HUES48 (cell line): ENCODE results near the gene CPAMD8.

ENCODE experiments used
- H3K27ac ChIP-seq: one replicate; pipeline ENCODE4 v1.7.0; 2013; ENCODE audit warnings: low read depth, low read length, inconsistent platforms
- H3K27me3 ChIP-seq: 2 replicates; pipeline ENCODE4 v1.6.1; 2013; ENCODE audit warnings: mild to moderate bottlenecking, low read length; ENCODE audit not compliant: control insufficient read depth, insufficient read depth
- H3K36me3 ChIP-seq: 2 replicates; pipeline ENCODE4 v1.6.1; 2013; ENCODE audit warnings: low read length; ENCODE audit not compliant: control insufficient read depth, insufficient read depth
- H3K4me1 ChIP-seq: 2 replicates; pipeline ENCODE4 v1.6.1; 2013; ENCODE audit warnings: mild to moderate bottlenecking, low read length; ENCODE audit not compliant: control insufficient read depth, insufficient read depth
- H3K4me3 ChIP-seq: 2 replicates; pipeline ENCODE4 v1.5.1; 2013; ENCODE audit warnings: mild to moderate bottlenecking, low read depth, low read length
- H3K9ac ChIP-seq: 2 replicates; pipeline ENCODE4 v1.6.1; 2013; ENCODE audit warnings: mild to moderate bottlenecking, low read depth, low read length, moderate library complexity
- H3K9me3 ChIP-seq: 2 replicates; pipeline ENCODE4 v1.6.1; 2013; ENCODE audit warnings: low read length; ENCODE audit not compliant: control insufficient read depth, insufficient read depth

The CPAMD8 gene

DNA sequence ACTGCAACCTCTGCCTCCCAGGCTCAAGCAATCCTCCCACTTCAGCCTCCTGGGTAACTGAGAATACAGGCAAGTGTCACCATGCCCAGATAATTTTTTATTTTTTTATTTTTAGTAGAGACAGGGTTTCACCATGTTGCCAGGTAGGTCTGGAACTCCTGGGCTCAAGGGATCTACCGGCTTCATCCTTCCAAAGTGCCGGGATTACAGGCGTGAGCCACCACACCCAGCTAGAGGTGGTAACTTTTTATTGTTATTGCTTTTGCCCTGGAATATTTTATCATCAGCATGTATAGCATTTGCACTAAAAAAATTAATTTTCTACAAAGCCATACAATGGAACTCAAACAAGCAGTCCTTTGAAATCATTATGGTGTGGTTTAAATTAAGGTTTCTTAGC lies 34.6 kb upstream of the CPAMD8 start:
- Histone ChIP-seq H3K36me3 (peaks cover 64% of the 10 kb centered on the region), H3K27ac (no peak overlapping the region), H3K4me1 (no peaks in the 10 kb centered on the region), H3K9me3 (peaks cover 16% of the 10 kb centered on the region), H3K4me3 (no peak overlapping the region), H3K9ac (no peak overlapping the region), H3K27me3 (no peaks in the 10 kb centered on the region)

DNA sequence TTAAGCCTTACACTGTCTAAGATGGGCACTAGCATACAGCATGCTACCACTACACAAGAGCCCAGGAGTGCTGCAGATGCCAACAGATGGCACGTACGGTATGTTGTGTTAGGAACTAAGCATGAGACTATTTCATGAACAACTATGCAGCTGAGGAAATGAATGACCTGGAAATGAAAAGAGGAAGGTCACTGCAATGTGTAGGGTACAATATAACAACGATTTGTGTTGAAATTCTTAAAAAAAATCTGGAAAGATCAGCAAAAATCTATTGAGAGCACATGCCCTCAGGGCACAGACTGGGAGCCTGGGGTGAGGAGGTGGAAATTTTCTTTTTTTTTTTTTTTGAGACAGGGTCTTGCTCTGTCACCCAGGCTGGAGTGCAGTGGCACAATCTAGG lies 34.2 kb upstream of the CPAMD8 start:
- Histone ChIP-seq H3K27ac (no peak overlapping the region), H3K36me3 (peaks cover 65% of the 10 kb centered on the region), H3K4me1 (no peaks in the 10 kb centered on the region)

GRCh38 chr19:17058236-17058635 lies 31.6 kb upstream of the CPAMD8 start:
- no peaks in the 10 kb centered on the region for H3K4me1 ChIP-seq
- H3K27me3 ChIP-seq: no peaks in the 10 kb centered on the region
- no peak overlapping the region for H3K27ac ChIP-seq
- no peak overlapping the region for H3K9ac ChIP-seq
- peaks cover 76% of the 10 kb centered on the region for H3K36me3 ChIP-seq
- H3K9me3 ChIP-seq: peaks cover 16% of the 10 kb centered on the region
- no peak overlapping the region for H3K4me3 ChIP-seq

More for the DNA sequence above, 34.2 kb upstream of the CPAMD8 start:
- no peak overlapping the region for H3K4me3 ChIP-seq
- H3K9me3 ChIP-seq: peaks cover 16% of the 10 kb centered on the region
- no peaks in the 10 kb centered on the region for H3K27me3 ChIP-seq
- H3K9ac ChIP-seq: no peak overlapping the region

DNA sequence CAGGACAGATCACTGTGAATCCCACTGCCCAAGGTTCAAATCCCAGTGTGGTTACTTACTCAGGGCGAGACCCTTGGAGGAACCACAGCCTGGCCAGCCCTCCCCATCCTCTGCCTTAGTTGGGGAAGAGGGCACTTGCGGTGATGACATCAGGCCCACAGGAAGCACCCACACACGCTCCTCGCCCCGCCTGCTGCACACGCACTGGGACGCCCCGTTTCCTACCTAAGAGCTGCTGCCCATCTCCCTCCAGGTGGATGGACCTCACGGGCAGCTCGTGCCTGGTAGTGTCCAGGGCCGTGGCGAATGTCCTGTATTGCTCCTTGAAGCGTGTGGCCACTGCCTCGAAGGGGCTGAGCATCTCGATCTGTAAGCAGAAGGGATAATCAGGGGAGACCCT lies 29.0 kb upstream of the CPAMD8 start:
- Histone ChIP-seq H3K4me1 (no peaks in the 10 kb centered on the region), H3K9me3 (peaks cover 16% of the 10 kb centered on the region), H3K36me3 (peaks cover 79% of the 10 kb centered on the region)

GRCh38 chr19:17054746-17055145 lies 28.1 kb upstream of the CPAMD8 start:
- no peaks in the 10 kb centered on the region for H3K27me3 ChIP-seq
- H3K4me3 ChIP-seq: no peak overlapping the region
- H3K36me3 ChIP-seq: peaks cover 81% of the 10 kb centered on the region
- no peak overlapping the region for H3K27ac ChIP-seq
- H3K9me3 ChIP-seq: peaks cover 16% of the 10 kb centered on the region
- H3K9ac ChIP-seq: no peak overlapping the region
- no peaks in the 10 kb centered on the region for H3K4me1 ChIP-seq

More for the DNA sequence above, 29.0 kb upstream of the CPAMD8 start:
- Histone ChIP-seq H3K9ac (no peak overlapping the region), H3K4me3 (no peak overlapping the region), H3K27me3 (no peaks in the 10 kb centered on the region), H3K27ac (no peak overlapping the region)

- Histone ChIP-seq H3K9me3 (no peaks in the 10 kb centered on the region), H3K27ac (no peak overlapping the region), H3K36me3 (peaks cover 70% of the 10 kb centered on the region), H3K4me3 (no peak overlapping the region), H3K4me1 (no peaks in the 10 kb centered on the region), H3K27me3 (no peaks in the 10 kb centered on the region), H3K9ac (no peak overlapping the region)
These were observed 25.8 kb upstream of the CPAMD8 start for GRCh38 chr19:17052439-17052838.

DNA sequence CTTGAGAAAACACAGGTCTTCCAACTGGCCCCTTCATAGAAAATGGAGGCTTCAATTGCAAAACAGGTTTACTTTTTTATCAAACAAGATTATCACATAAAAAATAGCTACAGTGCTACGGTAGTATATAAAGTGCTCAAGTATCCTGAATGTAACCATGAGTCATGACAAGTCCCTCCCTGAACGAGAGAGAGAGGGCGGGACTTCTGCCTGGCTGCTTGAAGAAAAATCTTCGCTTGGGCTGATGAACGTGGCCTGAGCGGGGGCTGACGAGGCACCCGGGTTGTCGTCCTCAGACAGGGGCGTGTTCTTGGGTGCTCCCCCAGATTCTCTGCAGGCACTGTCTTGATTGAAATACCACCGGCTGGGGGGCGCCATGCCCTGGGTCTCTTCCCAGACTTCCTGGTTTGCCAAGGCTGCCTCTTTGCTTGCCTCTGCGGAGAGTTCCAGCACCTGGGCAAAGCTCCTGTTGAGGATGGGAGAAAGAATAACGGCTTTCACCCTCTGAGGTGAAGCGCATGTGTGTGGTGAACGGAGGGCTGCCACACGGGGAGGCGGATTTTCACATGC lies 23.2 kb upstream of the CPAMD8 start:
- Histone ChIP-seq H3K36me3 (peaks cover 54% of the 10 kb centered on the region), H3K9ac (no peak overlapping the region), H3K9me3 (no peaks in the 10 kb centered on the region), H3K4me1 (no peaks in the 10 kb centered on the region), H3K4me3 (no peak overlapping the region), H3K27ac (no peak overlapping the region), H3K27me3 (no peaks in the 10 kb centered on the region)

GRCh38 chr19:17048885-17049453 lies 22.4 kb upstream of the CPAMD8 start:
- no peak overlapping the region for H3K27ac ChIP-seq
- no peak overlapping the region for H3K4me3 ChIP-seq
- no peaks in the 10 kb centered on the region for H3K27me3 ChIP-seq
- H3K36me3 ChIP-seq: peaks cover 48% of the 10 kb centered on the region
- no peaks in the 10 kb centered on the region for H3K9me3 ChIP-seq
- H3K9ac ChIP-seq: no peak overlapping the region
- H3K4me1 ChIP-seq: no peaks in the 10 kb centered on the region

DNA sequence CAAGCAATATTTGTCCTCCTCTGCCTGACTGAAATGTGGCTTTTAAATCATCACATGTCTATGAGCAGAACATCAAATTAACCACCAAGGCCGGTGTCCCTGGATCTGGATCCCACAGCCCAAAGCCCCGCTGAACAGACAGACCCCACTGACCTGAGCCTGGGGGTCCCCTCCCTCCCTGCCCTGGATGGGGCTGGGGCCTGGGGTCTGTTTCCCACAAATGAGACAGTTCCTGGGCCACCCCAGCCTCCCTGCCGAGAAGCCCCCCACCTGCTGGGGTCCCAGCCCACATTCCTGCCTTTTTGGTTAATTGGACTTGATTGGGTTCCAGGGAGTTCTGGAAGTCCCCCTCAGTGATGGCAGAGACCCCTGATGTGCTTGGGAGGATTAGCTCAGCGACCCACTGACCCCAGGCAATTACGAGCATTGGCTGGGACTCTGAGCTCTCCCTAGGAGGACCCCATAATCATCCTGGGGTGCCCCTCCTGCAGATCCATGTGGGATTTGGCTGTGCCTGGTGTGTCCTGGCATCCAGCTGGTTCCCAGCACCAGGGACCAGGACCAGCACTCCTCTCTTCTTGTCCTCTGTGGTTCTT lies 19.4 kb upstream of the CPAMD8 start:
- no peaks in the 10 kb centered on the region for H3K4me1 ChIP-seq
- no peak overlapping the region for H3K4me3 ChIP-seq
- H3K27ac ChIP-seq: no peak overlapping the region
- no peak overlapping the region for H3K9ac ChIP-seq
- peaks cover 21% of the 10 kb centered on the region for H3K36me3 ChIP-seq
- H3K27me3 ChIP-seq: no peaks in the 10 kb centered on the region
- H3K9me3 ChIP-seq: no peaks in the 10 kb centered on the region

DNA sequence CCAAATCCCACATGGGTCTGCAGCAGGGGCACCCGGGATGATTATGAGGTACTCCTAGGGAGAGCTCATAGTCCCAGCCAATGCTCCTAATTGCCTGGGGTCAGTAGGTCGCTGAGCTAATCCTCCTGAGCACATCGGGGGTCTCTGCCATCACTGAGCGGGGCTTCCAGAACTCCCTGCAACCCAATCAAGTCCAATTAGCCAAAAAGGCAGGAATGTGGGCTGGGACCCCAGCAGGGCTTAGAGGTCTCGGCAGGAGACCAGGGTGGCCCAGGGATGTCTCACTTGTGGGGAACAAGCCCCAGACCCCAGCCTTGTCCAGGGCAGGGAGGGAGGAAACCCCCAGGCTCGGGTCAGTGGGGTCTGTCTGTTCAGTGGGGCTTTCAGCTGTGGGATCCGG lies 17.1 kb upstream of the CPAMD8 start:
- no peaks in the 10 kb centered on the region for H3K9me3 ChIP-seq
- no peaks in the 10 kb centered on the region for H3K27me3 ChIP-seq
- no peak overlapping the region for H3K27ac ChIP-seq
- peaks cover 2% of the 10 kb centered on the region; the same call in 1 of the 2 replicates for H3K36me3 ChIP-seq
- no peak overlapping the region for H3K9ac ChIP-seq
- no peaks in the 10 kb centered on the region for H3K4me1 ChIP-seq
- no peak overlapping the region for H3K4me3 ChIP-seq

DNA sequence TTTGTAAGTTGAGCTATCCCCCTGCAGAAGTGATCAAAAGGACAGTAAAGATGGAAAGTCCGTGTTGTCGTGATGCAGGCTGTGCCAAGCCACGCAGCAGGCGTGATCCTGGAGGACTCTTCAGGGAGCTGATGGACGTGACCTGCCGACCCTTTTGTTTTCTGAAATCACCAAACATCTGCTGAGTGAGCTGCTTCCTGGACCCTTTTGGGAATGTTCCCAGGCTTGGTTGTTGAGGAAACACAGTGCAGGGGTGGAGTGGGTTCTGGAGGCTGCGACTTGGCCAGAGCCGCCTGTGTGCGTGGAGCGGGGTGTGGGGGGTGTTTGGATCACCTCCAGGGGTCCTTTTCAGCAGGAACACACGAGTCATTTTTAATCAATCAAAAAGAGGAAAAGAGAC lies 15.4 kb upstream of the CPAMD8 start:
- H3K9me3 ChIP-seq: no peaks in the 10 kb centered on the region

More for the DNA sequence above, 15.4 kb upstream of the CPAMD8 start:
- H3K36me3 ChIP-seq: no peaks in the 10 kb centered on the region
- H3K4me1 ChIP-seq: no peaks in the 10 kb centered on the region
- no peaks in the 10 kb centered on the region for H3K27me3 ChIP-seq
- H3K9ac ChIP-seq: no peak overlapping the region
- H3K4me3 ChIP-seq: no peak overlapping the region
- H3K27ac ChIP-seq: no peak overlapping the region
